ENCODE results near the gene TNXB.
"Not testable (repeated sequence)": the region's sequence is repeated elsewhere in the genome, so short reads cannot be mapped to it uniquely, and the experiment has no call there.

TNXB gene

DNA sequence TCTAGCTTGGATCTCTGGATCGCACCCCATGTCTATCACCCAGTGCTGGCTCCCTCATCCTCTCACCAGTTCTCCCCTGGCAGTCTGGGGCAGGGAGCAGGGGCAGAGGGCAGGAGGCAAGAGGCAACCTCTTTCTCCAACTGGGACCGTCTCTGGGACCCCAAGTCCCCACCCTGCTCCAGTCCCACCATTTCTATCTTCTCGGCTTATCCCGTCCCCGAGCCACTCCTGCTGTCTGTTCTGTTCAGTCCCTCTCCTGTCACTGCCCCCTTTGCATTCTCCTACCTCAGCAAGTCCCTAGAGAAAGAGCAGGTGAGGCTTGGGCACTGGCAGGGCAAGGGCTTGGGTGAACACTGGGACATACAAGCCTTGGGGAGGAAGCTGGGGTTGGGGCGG, 625 bp upstream of the TNXB start:
- ATAC-seq, result no peak

DNA sequence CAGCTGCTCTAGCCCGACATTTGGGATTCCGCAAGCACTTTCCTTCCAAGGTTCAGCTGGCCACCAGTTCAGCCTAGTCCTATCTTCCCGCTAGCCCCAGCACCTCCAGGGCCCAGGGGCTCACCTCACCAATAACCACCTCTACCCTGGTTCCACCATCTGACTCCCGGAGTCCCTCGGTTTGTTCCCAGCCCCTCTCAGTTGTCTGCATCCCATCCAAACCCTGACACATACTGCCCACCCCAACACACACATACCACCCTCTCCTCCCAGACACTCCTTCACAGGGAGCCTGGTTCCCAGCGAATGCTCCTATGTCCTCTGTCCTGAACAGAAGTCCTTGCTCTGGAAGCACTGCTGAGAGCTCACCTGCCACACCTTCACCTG, 418 bp downstream of the TNXB start:
- no peak for ATAC-seq

DNA sequence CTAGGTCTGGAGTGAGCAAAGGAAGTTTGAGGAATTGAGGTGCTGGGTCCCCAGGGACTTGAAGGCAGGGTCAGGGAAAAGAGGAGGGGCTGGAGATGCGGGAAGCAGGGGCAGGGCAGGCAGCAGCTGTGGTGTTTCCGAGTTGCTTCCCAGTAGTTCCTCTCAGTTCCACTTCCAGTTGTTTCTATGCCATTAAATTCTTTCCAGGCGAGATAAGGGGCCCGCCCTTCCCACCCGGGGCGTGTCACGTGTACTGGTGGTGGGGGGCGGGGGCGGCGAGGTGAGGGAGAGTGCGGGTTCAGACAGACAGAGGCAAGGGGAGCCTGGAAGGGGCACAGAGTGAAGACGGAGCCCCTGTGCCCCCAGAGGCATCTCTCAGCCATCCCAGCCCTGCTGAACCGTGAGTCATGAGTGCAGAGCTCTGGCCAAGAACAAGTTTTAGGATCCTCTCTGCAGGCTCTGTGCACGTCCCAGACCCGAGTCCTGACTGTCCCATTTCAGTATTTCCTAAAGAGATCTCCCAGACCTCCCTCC, 977 bp downstream of the TNXB start:
- ATAC-seq, result no peak

DNA sequence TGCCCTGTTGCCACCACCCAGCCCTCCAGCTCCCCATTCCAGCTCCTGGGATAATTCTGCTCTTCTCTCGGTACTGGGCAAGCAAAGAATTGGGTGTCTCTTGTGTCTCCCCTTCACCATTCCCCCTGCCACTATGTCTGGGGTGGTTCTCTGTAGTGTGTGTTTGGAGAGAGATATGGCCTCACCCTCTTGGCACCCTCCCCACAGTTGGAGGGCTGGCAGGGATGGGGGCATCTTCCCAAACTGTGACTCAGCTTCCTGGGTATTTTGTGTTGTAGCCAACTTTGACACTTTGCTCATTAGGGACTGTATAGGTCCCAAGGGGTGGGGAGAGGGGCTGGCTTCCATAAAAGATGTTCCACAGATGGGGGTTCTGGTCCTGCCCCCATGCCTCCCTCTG, 1.7 kb downstream of the TNXB start:
- no peak for ATAC-seq

DNA sequence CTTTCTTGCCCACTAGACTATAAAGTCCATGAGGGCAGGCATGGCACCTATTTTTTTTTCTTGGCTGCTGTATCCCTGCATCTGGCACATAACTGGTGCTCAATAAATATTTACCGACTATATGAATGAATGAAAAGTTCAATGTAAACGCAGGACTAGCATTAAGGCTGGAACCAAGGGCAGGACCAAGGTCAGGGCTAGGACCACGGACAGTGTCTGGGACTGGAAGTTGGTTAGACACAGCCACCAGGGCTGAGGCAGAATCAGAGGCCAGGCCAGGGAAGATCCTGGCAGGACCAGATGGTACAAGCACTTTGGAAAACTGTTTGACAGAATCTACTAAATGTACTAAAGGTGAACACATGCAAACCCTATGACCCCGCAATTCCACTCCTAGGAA, 3.7 kb downstream of the TNXB start:
- ATAC-seq, result no peak

DNA sequence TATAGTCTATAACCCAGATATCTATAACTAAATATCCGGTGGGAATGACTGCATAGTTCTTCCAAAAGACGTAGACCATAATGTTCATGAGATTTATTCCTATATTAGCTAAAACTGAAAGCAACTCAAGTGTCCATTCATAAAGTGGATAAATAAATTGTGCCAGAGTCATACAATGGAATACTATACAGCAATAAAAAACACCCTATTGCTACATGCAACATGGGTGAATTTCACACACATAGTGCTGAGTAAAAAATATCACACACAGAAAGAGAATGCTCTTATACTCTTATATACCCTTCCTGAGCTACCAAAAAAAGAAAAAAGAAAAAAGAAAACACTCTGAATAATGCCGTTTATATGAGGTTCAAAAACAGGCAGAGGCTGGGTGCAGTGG, 6.9 kb downstream of the TNXB start:
- no peak for ATAC-seq

DNA sequence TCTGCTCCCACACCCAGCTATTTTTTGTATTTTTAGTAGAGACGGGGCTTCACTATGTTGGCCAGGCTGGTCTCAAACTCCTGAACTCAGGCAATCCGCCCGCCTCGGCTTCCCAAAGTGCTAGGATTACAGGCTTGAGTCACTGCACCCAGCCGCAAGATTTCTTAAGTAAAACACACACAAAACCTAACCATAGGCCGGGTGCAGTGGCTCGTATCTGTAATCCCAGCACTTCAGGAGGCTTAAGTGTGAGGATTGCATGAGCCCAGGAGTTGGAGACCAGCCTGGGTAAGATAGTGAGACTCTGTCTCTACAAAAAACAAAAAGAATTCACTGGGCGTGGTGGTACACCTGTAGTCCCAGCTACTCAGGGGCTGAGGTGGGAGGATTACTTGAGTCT, 8.9 kb downstream of the TNXB start:
- ATAC-seq, result not testable (repeated sequence)

DNA sequence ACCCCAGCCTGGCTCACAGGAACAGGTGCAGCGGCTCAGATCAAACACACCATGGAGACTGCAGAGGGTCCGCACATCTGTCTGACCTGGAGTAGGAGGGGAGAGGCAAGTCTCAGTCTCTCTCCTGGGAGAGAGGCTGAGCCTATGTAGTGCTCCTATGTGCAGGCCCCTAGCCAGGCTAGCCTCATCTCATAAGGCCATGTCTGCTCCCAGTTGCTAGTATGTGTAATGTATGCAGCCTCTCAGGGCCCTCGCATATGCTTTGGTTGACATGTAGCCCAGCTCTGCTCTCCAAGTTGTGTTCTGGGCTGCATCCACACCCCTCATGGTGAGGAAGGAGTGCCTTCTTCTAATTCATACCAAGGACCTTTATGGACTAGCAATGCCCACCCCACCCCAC, 11.8 kb downstream of the TNXB start:
- no peak for ATAC-seq

DNA sequence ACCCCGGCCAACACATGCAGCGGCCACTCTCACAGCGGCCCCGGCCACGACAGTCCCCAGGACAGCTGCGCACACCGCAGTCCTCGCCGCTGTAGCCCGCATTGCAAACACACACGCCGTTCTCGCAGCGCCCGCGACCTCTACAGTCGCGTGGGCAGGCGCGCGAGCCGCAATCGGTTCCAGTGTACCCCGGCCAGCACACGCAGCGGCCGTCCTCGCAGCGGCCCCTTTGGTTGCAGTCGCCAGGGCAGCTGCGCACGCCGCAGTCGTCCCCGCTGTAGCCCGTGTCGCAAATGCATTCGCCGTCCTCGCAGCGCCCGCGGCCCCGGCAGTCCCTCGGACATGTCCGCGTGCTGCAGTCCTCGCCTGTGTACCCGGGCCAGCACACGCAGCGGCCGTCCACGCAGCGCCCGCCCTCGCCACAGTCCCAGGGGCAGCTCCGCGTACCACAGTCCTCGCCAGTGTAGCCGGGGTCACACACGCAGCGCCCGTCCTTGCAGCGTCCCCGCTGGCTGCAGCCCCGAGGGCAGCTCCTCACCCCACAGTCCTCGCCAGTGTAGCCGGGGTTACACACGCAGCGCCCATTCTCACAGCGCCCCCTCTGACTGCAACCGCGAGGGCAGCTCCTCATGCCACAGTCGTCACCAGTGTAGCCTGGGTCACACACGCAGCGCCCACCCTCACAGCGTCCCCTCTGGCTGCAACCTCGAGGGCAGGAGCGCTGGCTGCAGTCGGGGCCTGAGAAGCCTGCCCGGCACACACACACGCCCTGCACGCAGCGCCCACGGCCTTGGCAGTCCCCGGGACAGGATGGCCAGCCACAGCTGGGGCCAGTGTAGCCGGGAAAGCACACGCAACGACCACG, 12.5 kb downstream of the TNXB start:
- ATAC-seq, result no peak

DNA sequence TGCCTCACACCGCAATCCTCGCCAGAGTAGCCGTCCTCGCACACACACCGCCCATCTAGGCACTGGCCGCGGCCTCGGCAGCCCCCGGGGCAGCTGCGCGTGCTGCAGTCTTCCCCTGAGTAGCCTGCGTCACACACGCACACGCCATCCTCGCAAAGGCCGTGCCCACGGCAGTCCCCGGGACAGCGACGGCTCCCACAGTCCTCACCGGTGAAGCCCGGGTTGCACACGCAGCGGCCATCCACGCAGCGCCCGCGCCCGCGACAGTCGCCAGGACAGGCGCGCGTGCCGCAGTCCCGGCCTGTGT, 13.1 kb downstream of the TNXB start:
- ATAC-seq, result no peak

DNA sequence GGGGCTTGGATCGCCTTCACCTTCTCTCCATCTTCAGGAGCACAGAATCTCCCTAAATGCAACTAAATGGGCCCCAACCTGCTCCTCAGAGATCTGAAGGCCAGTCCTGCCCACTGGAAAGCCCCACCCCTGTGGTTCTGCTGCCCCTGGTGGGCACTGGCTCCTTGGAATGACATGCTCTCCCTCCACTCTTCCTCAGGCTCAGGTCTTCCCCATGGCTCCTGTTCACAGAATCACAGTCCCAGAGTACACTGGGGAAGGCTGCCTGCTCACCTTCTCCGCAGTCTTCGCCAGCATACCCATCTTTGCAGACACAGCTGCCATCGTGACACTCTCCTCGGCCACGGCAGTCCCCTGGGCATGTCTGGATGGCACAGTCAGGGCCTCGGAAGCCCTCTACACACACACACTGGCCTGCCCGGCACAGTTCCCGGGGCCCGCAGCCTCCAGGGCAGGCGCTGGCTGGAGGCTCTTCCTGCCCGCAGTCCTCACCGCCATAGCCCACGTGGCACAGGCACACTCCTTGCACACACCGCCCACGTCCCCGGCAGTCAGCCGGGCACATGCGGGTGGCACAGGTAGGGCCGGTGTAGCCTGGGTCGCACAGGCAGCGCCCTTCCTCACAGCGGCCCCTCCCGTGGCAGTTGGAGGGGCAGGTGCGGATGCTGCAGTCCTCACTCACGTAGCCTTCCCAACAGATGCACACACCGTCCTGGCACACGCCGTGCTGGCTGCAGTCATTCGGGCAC, 13.6 kb downstream of the TNXB start:
- no peak for ATAC-seq

DNA sequence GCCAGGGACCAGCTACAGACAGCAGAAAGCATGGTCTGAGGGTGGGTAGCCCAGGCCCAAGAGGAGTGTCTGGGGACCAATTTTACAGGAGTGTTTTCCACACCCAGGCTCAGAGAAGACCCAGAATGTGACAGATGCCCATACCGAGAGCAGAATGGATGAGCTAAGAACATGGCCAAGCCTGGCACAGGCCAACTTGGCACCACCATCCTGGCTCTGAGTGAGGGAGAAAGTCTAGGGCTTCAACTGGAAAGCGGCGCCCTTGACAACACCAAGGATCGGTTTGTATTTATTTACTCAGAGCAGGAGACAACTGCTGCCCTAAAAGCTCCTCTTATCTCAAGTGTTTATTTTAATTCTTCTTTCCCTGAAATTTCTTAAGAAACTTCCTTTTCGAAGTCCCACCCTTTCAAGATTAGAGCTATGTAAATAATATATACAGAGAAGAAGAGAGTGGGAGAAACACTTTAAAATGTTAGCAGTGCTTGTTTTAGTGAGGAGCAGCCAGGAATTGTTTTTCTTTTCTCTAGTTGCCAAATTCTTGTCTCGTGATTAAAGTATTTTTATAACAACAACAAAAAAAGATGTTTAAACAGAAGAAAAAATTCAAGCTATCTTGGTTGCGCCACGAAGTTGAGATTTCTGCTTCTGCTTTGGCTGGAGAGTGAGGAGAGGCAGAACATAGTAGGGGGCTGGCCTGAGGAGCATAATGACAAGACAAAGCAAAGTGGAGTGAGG, 16.2 kb downstream of the TNXB start:
- ATAC-seq, result no peak

DNA sequence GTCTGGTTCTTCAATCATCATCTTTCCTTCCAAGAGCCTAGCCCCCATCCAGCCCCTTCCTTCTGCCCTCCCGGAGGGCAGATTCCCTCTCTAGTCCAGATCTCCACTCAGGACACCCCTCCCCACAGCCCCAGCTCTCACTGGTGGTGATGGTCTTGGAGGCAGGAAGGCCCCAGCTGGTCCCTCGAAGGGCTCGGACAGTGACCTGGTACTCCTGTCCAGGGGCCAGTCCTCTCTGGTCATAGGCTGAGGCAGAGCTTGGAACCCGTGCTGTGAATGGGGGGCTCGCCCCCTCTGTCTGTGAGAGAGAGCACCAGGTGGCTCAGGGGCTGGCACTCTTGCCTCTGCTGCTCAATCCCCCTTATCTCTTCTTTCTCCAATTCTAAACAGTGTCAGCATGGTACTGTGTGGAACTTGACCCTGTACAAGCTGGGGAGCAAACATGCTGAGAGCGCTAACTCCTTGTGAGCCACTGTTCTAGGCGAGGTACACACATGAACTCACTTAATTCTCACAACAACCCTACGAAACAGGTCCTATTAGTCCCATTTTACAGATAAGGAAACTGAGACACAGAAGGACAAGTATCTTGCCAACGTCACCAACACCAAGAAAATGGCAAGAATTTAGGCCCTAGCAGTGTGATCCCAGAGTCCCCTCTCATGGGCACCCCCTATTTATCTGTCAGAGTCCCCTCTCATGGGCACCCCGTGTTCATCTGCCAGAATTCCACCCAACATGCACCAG, 19.9 kb downstream of the TNXB start:
- no peak for ATAC-seq

DNA sequence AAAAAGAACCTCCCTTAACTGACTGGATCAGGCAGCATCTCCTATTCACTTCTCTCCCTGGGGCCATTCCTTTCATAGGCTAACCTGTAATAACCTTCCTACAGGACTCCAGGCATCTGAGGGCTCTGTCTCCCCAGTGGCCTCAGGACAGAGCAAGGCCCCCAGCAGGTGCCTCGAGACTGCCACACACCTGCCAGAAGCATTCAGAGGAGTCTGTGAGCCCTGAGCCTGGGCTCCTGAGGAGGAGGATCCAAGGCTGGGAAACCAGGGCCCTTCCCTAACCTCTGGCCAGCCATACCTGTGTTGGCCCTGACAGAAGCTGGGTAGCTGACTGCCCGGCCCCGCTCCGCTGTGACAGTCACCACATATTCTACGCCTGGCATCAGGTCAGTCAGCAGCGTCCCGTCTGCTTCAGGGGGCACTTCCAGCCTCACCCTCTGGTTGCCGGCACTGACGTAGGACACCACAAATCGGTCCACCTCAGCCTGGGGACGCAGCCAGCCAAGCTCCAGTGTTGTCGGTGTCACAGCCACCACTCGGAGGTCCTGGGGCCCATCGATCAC, 20.6 kb downstream of the TNXB start:
- no peak for ATAC-seq

DNA sequence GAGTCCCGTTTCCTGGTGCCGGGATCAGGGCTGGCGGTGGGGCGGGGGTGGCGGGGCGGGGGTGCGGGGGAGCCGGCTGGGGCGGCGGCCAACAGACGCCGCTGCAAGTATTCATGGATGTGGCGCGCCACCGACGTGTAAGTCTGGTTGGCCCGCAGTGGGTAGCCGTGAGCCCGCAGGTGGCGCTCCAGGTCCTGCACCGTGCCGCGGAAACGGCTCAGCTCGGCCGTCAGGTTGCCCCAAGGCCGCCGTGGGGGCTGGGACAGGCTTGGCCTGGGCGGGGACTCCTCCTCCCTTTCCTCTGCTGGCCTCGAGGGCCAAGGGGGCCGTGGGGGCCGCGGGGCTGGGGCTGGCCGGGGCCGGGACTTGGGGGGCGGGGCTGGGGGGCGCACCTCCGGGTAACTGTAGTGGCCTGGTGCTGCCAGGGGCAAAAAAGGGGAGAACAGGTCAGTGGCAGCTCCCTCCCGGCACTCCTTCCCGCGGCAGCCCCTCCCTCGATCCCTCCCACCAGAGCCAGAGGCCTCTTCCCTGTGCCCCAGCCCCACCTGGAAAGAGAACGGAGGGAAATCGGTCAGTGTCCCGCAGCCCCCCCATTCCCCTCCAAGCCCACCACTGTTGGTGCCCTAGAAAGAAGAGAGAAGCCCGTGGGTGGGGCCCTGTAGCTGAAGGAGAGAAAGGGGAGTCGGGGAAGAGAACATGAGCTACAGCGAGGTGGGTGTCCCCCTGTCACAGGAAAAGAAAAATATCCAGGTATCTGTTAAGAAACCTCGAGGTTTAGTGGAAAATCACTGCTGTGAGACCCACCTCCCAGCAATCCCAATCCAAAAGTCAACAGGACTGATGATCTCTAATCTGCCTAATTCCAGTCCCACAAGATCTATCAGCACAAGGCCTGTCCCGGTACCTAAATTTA, 21.3 kb downstream of the TNXB start:
- peak; percentile 81 to 84 for ATAC-seq

DNA sequence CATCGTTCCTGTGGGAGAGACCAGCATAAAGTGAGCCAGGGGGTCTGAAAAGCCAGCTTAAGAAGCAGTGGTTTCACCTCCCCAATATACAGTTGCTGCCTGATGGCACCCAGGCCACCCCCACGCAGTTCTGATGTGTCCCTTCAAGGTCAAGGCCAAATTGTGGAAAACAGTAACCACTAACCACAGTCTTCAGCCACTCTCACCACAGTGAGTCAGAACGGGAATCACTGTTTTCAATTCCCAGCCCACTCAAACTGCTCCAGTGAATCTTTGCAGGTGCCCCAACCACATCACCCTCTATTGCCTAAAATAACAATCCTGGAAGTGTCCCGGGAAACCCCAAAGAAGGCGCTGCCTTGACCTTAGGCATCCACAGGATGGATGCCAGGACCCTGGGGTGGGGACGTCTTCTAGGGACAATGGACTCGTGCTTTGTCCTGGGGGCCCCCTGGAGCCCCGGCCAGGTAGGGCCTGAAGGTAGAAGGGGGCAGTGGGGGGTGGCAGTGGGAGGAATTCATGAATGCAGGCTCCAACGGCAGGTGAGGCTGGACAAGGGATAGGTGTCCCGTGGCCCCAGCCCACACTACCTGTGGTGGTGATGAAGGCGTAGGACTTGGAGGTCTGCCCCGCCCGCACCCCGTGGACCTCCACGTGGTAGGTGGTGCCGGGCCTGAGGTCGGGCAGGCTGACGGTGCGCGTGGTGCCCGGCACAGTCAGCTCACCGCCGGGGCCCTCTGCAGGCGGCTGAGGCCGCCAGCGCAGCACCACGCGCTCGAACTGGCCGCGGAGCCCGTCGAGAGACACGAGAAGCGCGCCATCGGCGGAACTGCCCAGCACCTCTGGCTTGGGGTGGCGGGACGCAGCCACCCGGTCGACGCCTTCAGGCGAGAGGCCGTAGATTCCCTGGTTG, 22.2 kb downstream of the TNXB start:
- ATAC-seq, result peak; percentile 33 to 34

DNA sequence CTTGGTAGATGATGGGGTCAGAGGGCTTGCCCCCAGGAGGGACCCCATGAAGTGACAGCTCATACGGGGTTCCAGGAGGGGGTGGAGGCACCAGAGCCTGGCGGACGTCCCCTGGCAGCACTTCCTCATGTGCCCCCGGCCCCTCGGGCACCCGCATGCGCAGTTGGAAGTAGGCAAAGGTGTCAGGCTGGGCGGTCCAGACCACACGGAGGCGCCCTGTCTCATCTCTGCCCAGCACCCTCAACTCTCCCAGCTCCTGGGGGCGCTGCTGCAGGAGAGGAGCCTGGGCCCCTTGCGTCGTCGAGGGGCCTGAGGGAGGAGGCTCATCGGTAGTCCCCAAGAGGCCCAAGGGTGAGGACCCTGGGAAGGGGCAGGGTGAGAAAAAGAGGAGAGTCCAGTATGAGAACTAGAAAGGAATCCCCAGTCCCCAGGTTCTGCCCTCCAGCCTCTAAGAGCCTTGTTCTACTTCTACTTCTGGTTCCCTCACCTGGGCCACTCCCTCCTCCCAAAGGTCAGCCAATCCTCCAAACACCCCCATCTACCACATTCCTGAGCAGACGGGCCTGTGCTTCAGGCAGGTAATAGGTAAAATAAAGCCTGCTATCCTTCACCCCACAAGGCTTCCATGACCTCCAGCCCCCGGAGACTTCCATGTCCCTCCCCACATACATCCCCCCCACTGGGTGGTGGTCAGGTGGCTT, 23.2 kb downstream of the TNXB start:
- no peak for ATAC-seq

DNA sequence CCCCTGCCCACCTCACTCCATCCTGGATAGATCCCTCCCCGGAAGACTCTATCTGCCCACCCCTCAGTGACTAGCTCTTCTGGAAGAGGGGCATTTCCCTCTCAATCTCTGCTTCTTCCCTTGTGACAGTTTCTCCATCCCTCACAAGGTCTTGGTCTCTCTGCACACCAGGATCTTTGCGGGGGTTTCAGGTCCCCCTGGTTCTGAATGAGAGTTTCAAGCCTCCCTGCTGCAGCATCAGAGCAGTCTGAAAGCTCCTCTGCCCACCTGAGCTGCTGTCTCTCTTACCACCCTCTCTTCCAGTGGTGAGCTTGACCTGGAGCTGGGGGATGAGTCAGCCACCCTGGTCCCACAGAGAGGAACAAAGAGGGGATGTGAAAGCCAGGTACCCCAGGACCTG, 24.4 kb downstream of the TNXB start:
- ATAC-seq, result no peak

All from activated CD4-positive, CD25-positive, alpha-beta regulatory T cell treated with anti-CD3 and anti-CD28 coated beads, Interleukin-2, amount 50 U/mL, for 24 hours (primary cell).